Measurements from ENCODE around the gene RPS5. TPM values are rescaled to one million over a fixed set of nuclear protein-coding genes. Genes with fewer than 3 reads are reported as not detected.

RPS5 gene
- total and polyA plus RNA-seq, 9 of the 15 experiments (the other 6 are each of a cell fraction or from before 2014, with no cell fraction given) = 1,228 to 3,570 (median 2,484) TPM

DNA sequence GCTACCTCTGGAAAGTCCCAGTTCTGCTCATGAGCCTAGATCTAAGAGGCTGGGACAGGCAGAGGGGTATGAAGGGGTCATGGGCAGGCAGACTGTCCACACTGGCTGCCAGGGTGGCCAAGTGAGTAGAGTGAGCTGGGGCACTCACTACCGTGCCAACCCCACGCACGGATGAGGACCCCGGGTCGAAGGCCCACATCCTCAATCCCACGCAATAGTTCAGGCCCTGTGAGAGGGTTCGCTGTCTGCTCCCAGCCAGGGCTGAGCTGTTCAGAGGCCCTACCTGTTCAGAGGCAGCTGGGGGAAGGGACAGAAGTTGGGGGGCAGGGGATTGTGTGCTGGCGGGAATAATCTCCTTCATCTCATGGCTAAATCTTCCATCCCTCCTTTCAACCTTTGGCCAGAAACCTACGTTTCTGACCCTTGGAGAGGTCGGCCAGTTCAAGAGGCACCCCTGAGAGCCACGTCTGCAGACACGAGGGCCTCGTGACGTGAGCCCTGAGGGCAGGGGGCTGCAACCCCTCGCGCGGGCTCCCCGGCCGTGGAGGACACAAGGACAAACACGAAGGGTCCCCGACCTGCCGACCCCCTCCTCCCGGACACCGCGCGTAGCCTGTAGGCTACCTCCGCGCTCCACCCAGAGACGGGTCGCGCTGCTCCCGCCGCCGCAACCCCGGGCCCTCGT lies 1.0 kb upstream of the RPS5 start:
- Histone ChIP-seq H3K4me2 (ENCODE audit: insufficient read depth, low read length) (peak overlapping the region; percentile 100), H3K4me3 (peak overlapping the region; percentile 92), H2AFZ (ENCODE audit: low read depth, low read length) (peak overlapping the region; percentile 76), H3K9me3 (replicated peaks; ENCODE audit: control insufficient read depth, insufficient read depth, low read depth, low read length) (no peaks in the 10 kb centered on the region), H3K27ac (ENCODE audit: extremely low read depth, low read depth, low read length) (peak overlapping the region; percentile 93), H3K9me1 (ENCODE audit: control insufficient read depth, insufficient read depth, low read length) (no peaks in the 10 kb centered on the region), H3K9ac (ENCODE audit: insufficient read depth in 1 of 2, low read depth in 2 of 2, low read length in 2 of 2) (peak overlapping the region; percentile 98 to 99), H3K27me3 (ENCODE audit: control insufficient read depth in 2 of 2, insufficient read depth in 2 of 2, low read length in 2 of 2) (no peaks in the 10 kb centered on the region), H4K20me1 (replicated peaks; ENCODE audit: control insufficient read depth, insufficient read depth, low read length) (peaks cover 10% of the 10 kb centered on the region), H3K36me3 (ENCODE audit: control insufficient read depth, insufficient read depth, low read length) (peaks cover 34% of the 10 kb centered on the region), H3K79me2 (ENCODE audit: control insufficient read depth, insufficient read depth, low read length) (peaks cover 67% of the 10 kb centered on the region), H3K4me1 (replicated peaks in 1 of 2; ENCODE audit: control insufficient read depth in 2 of 2, insufficient read depth in 2 of 2, low read length in 2 of 2) (peaks cover 29 to 42% of the 10 kb centered on the region in 2 experiments)
- ChIA-PET CTCF (ENCODE audit: low intra/inter-chr PET ratio) (no interaction called here), POLR2A (interaction anchor here (0.7 to 1.5 kb wide), 3 partner anchors 21 to 51 kb away, joined by 3 read pairs; partner anchors contain the start of gene ZNF497)
- 12% methylated on average over 34 of the region's 36 CpGs for WGBS (ENCODE audit: insufficient coverage, low coverage, missing lambda C conversion rate)
- FAIRE-seq (peak; percentile 37), ATAC-seq (peak; percentile 43), DNase-seq (ENCODE audit: extremely low read depth in 1 of 4, low spot score in 3 of 4) (peak in 1 of 4 experiments; percentile 28)
- BruUV-seq (replicated peaks) = no TSS peak
- in situ Hi-C loops (cut with MboI) = no loop called here
- intact Hi-C loops (cut with micrococcal nuclease) = loop anchor here (5.0 kb wide), 1 partner anchor 204 kb away; the partner anchor contains the start of gene ZNF274
- TF ChIP-seq, protein P1, sequence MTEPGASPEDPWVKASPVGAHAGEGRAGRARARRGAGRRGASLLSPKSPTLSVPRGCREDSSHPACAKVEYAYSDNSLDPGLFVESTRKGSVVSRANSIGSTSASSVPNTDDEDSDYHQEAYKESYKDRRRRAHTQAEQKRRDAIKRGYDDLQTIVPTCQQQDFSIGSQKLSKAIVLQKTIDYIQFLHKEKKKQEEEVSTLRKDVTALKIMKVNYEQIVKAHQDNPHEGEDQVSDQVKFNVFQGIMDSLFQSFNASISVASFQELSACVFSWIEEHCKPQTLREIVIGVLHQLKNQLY (CRISPR knock-in tag; conservative IDR thresholded peaks at IDR 0.05) = 0 out of 4 replicates have a peak, but pooled peaks have one; percentile 31 to 58
- 0 out of 2 replicates have a peak, but pooled peaks have one; percentile 29 for TF ChIP-seq NR2C2 (CRISPR knock-in tag; IDR thresholded peaks at IDR 0.05)
- TF ChIP-seq NR2C2 (tag; IDR thresholded peaks at IDR 0.05) = no peak
- peak; percentile 40; the same call in 1 of the 2 replicates for TF ChIP-seq ZNF589 (CRISPR knock-in tag; IDR thresholded peaks at IDR 0.05; ENCODE audit: low read depth)
- no peak for TF ChIP-seq U2AF2 (optimal IDR thresholded peaks at IDR 0.05; ENCODE audit: low read depth, low read length)
- no peak for TF ChIP-seq BRCA1 (IDR thresholded peaks at IDR 0.05)
- TF ChIP-seq BRCA1 (CRISPR knock-in tag; IDR thresholded peaks at IDR 0.05) = 0 out of 2 replicates have a peak, but pooled peaks have one; percentile 77
- peak; percentile 97; the same call in 1 of the 2 replicates for TF ChIP-seq NR1H2 (CRISPR knock-in tag; IDR thresholded peaks at IDR 0.05)
- peak; percentile 87 for TF ChIP-seq ATF6 (CRISPR knock-in tag; IDR thresholded peaks at IDR 0.05)
- 0 out of 2 replicates have a peak, but pooled peaks have one; percentile 17 for TF ChIP-seq ZNF124 (CRISPR knock-in tag; IDR thresholded peaks at IDR 0.05)
- TF ChIP-seq CBFB (CRISPR knock-in tag; IDR thresholded peaks at IDR 0.05) = 0 out of 2 replicates have a peak, but pooled peaks have one; percentile 59
- 0 out of 2 replicates have a peak, but pooled peaks have one; percentile 44 for TF ChIP-seq MED1 (CRISPR knock-in tag; IDR thresholded peaks at IDR 0.05; ENCODE audit: borderline replicate concordance)
- peak; percentile 10 for TF ChIP-seq KDM5B (IDR thresholded peaks at IDR 0.05; ENCODE audit: insufficient replicate concordance, low read depth, low read length)
- peak; percentile 53; the same call in 1 of the 2 replicates for TF ChIP-seq HDAC8 (tag; IDR thresholded peaks at IDR 0.05)
- TF ChIP-seq CBX2 (IDR thresholded peaks at IDR 0.05; ENCODE audit: insufficient read depth, low read length, poor library complexity, severe bottlenecking) = no peak
- no peak for TF ChIP-seq SP2 (IDR thresholded peaks at IDR 0.05; ENCODE audit: extremely low read depth, low read depth, low read length, poor library complexity, severe bottlenecking)
- peak; percentile 60; the same call in 1 of the 2 replicates for TF ChIP-seq ZKSCAN8 (CRISPR knock-in tag; IDR thresholded peaks at IDR 0.05)
- peak; percentile 52 for TF ChIP-seq GATA2 (CRISPR knock-in tag; IDR thresholded peaks at IDR 0.05)
- 0 out of 2 replicates have a peak, but pooled peaks have one; percentile 17 for TF ChIP-seq PRMT5 (CRISPR knock-in tag; IDR thresholded peaks at IDR 0.05)
- TF ChIP-seq ZC3H4 (CRISPR knock-in tag; IDR thresholded peaks at IDR 0.05; ENCODE audit: borderline replicate concordance) = peak; percentile 94
